ENCODE measurements around the gene MAS1L.

GRCh38 chr6:29502597-29502996 is 14.8 kb upstream of the MAS1L start:
- TF ChIP-seq, protein P1, sequence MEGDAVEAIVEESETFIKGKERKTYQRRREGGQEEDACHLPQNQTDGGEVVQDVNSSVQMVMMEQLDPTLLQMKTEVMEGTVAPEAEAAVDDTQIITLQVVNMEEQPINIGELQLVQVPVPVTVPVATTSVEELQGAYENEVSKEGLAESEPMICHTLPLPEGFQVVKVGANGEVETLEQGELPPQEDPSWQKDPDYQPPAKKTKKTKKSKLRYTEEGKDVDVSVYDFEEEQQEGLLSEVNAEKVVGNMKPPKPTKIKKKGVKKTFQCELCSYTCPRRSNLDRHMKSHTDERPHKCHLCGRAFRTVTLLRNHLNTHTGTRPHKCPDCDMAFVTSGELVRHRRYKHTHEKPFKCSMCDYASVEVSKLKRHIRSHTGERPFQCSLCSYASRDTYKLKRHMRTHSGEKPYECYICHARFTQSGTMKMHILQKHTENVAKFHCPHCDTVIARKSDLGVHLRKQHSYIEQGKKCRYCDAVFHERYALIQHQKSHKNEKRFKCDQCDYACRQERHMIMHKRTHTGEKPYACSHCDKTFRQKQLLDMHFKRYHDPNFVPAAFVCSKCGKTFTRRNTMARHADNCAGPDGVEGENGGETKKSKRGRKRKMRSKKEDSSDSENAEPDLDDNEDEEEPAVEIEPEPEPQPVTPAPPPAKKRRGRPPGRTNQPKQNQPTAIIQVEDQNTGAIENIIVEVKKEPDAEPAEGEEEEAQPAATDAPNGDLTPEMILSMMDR (tag by site-specific recombination; IDR thresholded peaks at IDR 0.05) = no peak
- TF ChIP-seq ZNF830 (tag by site-specific recombination; IDR thresholded peaks at IDR 0.05; ENCODE audit: low read depth) (no peak), ZNF274 (IDR thresholded peaks at IDR 0.05; ENCODE audit: low read length) (no peak), ZNF274 (tag by site-specific recombination; IDR thresholded peaks at IDR 0.05; ENCODE audit: borderline replicate concordance) (no peak), TSHZ1 (tag by site-specific recombination; IDR thresholded peaks at IDR 0.05; ENCODE audit: borderline replicate concordance) (no peak), ZNF629 (tag by site-specific recombination; IDR thresholded peaks at IDR 0.05) (no peak), ZNF366 (tag by site-specific recombination; conservative IDR thresholded peaks at IDR 0.05) (no peak), ZNF639 (tag by site-specific recombination; IDR thresholded peaks at IDR 0.05) (no peak)
- TF ChIP-seq, protein P2, sequence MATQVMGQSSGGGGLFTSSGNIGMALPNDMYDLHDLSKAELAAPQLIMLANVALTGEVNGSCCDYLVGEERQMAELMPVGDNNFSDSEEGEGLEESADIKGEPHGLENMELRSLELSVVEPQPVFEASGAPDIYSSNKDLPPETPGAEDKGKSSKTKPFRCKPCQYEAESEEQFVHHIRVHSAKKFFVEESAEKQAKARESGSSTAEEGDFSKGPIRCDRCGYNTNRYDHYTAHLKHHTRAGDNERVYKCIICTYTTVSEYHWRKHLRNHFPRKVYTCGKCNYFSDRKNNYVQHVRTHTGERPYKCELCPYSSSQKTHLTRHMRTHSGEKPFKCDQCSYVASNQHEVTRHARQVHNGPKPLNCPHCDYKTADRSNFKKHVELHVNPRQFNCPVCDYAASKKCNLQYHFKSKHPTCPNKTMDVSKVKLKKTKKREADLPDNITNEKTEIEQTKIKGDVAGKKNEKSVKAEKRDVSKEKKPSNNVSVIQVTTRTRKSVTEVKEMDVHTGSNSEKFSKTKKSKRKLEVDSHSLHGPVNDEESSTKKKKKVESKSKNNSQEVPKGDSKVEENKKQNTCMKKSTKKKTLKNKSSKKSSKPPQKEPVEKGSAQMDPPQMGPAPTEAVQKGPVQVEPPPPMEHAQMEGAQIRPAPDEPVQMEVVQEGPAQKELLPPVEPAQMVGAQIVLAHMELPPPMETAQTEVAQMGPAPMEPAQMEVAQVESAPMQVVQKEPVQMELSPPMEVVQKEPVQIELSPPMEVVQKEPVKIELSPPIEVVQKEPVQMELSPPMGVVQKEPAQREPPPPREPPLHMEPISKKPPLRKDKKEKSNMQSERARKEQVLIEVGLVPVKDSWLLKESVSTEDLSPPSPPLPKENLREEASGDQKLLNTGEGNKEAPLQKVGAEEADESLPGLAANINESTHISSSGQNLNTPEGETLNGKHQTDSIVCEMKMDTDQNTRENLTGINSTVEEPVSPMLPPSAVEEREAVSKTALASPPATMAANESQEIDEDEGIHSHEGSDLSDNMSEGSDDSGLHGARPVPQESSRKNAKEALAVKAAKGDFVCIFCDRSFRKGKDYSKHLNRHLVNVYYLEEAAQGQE (tag by site-specific recombination; IDR thresholded peaks at IDR 0.05) = no peak
